GM23248 (cell line): Measurements from ENCODE around the gene MYO15A.

Experiments
- EZH2 ChIP-seq: fragments of 200-600 bp; sonication (generic); IDR thresholded peaks from 2 replicates; pipeline ENCODE4 v1.6.1; 2018; ENCODE audit warnings: antibody characterized with exemption, mild to moderate bottlenecking; ENCODE audit not compliant: insufficient read depth, poor library complexity, severe bottlenecking
- EZH2phosphoT487 ChIP-seq: fragments of 200-600 bp; sonication (generic); IDR thresholded peaks from 2 replicates; pipeline ENCODE4 v1.6.1; 2018; ENCODE audit warnings: antibody characterized with exemption, moderate library complexity, mild to moderate bottlenecking, low read depth; ENCODE audit not compliant: insufficient read depth

GRCh38 chr17:18093616-18094408 is 14.7 kb upstream of the MYO15A start:
- TF ChIP-seq EZH2phosphoT487 (no peak), EZH2 (no peak)
